Stimulated activated CD8-positive, alpha-beta memory T cell treated with anti-CD3 and anti-CD28 coated beads, Interleukin-4, amount 100 ng/mL, for 24 hours (primary cell): ENCODE measurements around the gene ATAD2B.
"Not testable (repeated sequence)": the region's sequence is repeated elsewhere in the genome, so short reads cannot be mapped to it uniquely, and the experiment has no call there.

Source experiments
- DNase-seq: peaks from one replicate; pipeline ENCODE4 v3.0.0-alpha.2; 2020; ENCODE audit warnings: low read depth

Gene ATAD2B

DNA sequence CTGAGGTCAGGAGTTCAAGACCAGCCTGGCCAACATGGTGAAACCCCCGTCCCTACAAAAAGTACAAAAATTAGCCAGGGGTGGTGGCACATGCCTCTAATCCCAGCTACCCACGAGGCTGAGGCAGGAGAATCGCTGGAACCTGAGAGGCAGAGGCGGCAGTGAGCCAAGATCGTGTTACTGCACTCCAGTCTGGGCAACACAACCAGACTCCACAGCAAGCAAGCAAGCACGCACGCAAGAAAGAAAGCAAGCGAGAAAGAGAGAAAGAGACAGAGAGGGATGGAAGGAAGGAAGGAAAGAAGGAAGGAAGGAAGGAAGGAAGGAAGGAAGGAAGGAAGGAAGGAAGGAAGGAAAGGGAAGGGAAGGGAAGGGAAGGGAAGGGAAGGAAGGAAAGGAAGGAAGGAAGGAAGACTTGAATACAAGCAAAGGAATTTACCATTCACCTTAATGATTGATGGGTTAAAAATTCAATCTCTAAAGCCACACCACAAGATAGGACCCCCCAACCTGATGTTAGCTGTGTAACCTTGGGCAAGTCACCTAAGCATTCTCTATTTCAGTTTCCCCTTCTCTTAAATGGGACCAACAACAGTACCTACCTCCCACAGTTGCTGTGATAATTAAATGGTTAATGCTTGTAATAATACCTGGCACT lies 181.7 kb downstream of the ATAD2B start:
- DNase-seq = no peak

GRCh38 chr2:23736783-23737182 lies 190.1 kb downstream of the ATAD2B start:
- DNase-seq = not testable (repeated sequence)

- no peak for DNase-seq
Measured at GRCh38 chr2:23734416-23734815, 192.5 kb downstream of the ATAD2B start.

DNA sequence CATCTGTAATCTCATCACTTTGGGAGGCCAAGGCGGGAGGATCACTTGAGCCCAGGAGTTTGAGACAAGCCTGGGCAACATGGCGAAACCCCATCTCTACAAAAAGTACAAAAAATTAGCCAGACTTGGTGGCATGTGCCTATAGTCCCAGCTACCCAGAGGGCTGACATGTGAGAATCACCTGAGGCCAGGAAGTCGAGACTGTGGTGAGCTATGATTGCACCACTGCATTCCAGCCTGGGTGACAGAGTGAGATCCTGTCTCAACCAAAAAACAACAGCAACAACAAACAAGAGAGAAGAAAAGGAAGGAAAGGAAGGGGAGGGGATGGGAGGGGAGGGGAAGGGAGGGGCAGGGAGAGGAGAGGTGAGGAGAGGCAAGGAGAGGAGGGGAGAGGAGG lies 203.9 kb downstream of the ATAD2B start:
- not testable (repeated sequence) for DNase-seq

DNA sequence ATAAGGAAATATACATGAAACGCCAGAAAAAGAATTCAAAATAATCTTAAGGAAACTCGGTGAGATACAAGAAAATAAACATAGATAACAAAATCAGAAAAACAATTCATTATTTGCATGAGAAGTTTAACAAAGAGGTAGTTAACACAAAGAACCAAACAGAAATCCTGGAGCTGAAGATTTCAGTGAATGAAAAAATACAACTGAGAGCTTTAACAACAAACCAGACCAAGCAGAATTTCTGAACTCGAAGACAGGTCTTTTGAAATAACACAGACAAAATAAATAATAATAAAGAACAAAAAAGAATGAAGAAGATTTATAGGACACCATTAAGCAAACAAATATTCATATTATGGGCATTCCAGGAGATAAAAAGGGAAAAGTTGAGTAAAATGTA lies 204.7 kb downstream of the ATAD2B start:
- no peak for DNase-seq

GRCh38 chr2:23721454-23721826 lies 205.5 kb downstream of the ATAD2B start:
- no peak for DNase-seq

- no peak for DNase-seq
Measured at GRCh38 chr2:23720705-23721453, 206.0 kb downstream of the ATAD2B start.

GRCh38 chr2:23719716-23720115 lies 207.2 kb downstream of the ATAD2B start:
- DNase-seq = no peak

DNA sequence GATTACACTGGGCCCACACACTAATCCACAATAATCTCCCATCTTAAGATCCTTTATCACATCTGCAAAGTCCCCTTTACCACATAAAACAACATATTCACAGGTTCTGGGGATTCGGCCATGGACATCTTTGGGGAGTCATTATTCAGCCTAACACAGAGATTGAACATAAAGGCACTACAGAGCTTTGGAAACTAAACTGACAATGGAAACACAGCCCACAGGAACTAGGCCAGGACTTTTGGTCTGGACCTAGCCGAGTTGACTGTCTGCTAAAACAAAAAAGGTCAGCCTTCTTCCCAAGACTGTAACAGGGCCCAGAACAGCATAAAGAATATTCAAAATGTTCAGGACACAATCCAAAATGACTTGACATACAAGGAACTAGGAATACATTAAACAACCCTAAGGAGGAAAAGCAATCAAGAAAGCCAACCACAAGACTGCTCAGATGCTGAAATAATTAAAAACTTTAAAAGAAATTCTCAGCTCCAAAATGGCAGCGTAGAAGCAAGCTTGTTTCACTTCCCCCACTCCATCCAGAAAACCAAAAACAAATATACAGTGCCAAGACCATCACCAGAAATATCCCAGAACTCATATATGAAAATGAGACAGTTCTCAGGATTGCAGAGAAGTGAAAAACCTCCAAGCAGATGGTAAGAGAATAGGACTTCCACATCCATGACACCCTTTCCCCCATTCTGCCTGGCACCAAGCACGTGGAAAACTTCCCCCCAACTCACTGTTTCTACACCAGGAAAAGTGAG lies 207.8 kb downstream of the ATAD2B start:
- no peak for DNase-seq

GRCh38 chr2:23713351-23713750 lies 213.6 kb downstream of the ATAD2B start:
- no peak for DNase-seq

GRCh38 chr2:23712756-23713151 lies 214.2 kb downstream of the ATAD2B start:
- DNase-seq = no peak

DNA sequence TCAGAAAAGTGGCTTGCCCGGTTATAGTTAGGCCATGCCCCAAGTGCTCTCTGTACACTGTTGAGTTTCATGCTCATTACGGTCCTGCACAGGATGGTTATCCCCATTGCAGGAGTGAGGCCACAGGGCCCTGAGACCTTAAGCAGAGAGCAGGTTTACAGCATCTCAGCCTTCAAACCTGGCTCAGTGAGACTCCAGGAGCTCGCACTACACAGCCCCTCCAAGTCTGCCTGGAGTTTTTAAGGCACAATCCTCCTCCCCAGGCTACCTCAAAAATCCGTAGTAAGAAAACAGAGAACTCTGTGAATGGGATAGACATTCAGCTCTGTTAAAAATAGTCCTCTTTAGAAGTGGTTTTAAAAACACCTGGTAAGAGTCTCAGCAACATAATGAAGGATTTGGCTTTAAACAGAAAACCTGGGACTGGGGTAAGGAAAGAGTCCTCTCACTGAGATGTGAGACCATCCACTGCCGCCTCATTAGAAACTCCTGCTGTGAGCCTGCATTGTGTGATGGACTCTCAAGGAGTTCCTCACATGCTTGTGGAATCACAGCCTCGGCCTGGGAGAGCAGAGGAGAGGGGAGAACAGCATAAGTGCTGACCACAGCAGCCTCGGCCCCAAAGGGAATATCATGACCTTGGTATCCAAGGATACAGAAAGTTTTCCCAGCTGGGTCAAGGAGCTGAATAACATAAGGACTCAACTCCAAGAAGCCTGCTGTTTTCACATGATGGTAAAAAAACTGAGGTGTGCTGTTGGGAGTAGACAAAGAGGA lies 214.8 kb downstream of the ATAD2B start:
- no peak for DNase-seq

- no peak for DNase-seq
Measured at GRCh38 chr2:23709311-23709710, 217.6 kb downstream of the ATAD2B start.

- no peak for DNase-seq
Measured at GRCh38 chr2:23708771-23709170, 218.2 kb downstream of the ATAD2B start.

DNA sequence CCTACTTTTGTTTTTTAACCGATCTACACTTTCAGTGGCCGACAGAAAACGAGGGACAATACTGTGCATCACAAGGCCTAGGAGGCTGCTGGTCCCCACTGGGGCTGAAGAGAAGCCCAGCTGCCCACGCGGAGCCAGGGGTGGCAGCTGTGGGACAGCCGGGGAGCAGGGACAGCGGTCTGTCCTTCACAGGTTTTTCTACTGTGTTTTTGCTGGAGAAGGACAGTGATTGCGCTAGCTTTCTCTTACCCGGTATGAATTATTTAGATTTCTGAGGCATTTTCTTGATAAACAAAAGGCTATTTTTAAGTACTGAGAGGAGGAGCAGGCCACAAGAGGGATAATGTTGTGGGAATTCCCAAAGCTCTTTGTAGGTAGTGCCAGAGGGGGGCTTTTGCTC lies 219.8 kb downstream of the ATAD2B start:
- DNase-seq = no peak

DNA sequence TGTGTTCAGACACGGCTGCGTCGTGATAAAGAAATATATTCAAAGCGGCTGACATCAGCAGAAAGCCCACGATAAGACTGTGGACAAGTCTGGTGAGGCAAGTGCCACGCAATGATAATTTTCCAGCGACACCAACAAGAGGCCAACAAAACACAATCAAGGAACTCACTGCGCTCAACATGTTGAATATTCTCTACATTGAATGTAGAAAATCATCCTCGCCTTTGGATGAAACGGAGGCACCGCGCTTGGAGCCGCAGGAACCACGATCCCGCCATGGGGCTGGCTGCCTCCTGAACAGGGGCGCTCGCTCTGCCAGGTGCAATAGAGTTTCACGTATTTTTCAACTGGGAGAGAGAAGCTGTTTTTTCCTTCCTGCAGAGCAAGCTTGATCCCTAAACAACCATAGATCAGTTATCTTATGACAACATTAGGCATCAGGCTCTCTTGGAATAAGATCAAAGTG lies 220.3 kb downstream of the ATAD2B start:
- no peak for DNase-seq

DNA sequence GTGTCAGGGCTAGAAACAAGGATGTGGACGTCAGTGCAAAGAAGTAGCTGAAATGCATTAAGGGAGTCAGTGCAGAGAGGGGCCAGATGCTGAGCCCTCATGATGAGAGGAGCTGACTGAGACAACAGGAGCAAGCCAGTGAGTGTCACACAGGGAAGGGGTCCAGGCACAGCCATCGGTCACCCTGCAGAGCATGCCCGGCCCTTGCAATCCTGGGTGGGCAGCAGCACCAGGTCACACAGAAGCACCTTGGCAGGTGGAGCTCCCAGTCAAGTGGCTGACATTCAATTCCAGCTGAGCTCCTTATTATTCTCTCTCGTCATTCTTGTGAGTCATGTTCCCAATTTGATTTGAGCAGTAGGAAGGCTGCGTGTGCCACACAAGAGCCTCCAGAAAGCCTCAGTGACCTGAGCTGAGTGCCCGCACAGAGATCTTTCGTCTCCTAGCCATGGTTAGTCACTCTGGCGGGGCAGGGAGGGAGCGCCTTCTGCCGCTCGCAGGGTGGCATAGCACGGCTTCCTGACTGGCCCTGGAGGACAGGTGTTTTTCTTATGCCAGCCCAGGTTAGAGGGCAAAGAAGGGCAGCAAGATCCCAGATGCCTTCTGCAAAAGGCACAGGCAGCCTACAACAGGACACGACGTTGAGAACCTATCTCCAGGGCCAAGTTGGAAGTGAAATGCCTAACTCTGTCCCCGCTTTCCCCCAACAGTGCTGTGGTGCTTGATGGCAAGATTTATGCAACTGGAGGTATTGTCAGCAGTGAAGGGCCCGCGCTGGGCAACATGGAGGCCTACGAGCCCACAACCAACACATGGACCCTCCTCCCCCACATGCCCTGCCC lies 220.9 kb downstream of the ATAD2B start:
- no peak for DNase-seq

DNA sequence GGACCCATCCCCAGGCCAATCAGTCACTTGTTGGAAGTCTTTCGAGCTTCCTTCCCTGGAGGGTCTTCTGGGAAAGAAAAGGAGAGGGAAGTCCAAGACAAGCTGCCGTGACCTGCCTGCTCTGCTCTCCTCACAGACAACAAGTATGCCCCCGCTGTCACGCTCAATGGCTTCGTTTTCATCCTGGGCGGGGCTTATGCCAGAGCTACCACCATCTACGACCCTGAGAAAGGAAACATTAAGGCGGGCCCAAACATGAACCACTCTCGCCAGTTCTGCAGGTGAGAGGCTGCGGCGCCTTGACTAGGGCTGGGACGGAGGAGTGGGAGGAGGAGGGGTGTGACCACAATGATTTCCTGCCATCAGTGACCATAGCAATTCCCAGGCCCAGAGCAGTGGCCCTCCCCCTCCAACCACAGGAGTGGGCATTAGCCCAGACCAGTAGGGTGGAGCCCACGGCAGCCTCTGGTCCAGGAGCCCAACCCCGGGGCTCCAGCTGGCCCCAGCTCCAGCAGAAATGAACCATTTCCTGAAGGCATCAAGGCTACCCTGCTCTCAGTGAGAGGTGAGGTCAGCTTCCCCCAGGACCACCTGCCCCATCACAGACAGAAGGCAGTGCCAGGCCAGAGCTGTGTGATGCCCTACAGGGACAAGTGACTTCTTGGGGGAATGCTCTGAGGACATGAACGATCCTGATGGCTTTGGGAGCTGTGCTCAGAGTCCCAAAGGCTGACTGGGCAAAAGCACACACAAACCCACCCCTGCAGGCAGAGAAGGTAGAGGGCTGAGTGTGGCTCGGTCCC lies 223.1 kb downstream of the ATAD2B start:
- no peak for DNase-seq

- no peak for DNase-seq
Measured at GRCh38 chr2:23703037-23703582, 223.8 kb downstream of the ATAD2B start.

DNA sequence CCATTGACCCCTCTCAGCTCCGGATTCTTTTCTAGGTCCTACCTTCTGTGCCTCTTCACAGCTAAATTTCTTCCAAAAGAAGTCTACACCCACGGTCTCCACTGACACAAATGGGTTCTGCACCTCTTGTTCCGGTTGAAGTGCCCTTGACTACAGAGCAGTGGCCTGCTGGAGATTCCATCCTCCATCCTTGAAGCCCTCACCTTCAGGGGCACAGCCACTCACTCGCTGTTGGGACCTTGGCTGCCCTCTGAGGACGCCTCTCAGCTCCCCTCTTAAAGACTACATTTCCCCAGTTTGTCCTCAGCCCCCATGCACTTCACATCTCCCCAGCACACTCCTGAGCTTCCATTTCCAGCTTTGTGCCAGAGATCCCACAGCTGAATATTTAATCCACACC lies 226.3 kb downstream of the ATAD2B start:
- DNase-seq = no peak
